ENCODE measurements around the gene KRT77.

GRCh38 chr12:52727037-52727436 lies 23.7 kb upstream of the KRT77 start:
- TF ChIP-seq CTCF (tag by site-specific recombination; IDR thresholded peaks at IDR 0.05) (no peak), SETDB1 (IDR thresholded peaks at IDR 0.05; ENCODE audit: insufficient read length, low read length) (no peak), ZNF596 (tag by site-specific recombination; IDR thresholded peaks at IDR 0.05) (no peak), ZNF248 (tag by site-specific recombination; IDR thresholded peaks at IDR 0.05) (no peak), GLI4 (tag by site-specific recombination; IDR thresholded peaks at IDR 0.05) (no peak), ATF2 (tag by site-specific recombination; IDR thresholded peaks at IDR 0.05; ENCODE audit: low read depth) (no peak), ZNF112 (tag by site-specific recombination; IDR thresholded peaks at IDR 0.05) (no peak), YY2 (tag by site-specific recombination; IDR thresholded peaks at IDR 0.05) (no peak), PRDM4 (tag by site-specific recombination; IDR thresholded peaks at IDR 0.05) (no peak), REST (tag by site-specific recombination; IDR thresholded peaks at IDR 0.05) (no peak)
- TF ChIP-seq, protein P1, sequence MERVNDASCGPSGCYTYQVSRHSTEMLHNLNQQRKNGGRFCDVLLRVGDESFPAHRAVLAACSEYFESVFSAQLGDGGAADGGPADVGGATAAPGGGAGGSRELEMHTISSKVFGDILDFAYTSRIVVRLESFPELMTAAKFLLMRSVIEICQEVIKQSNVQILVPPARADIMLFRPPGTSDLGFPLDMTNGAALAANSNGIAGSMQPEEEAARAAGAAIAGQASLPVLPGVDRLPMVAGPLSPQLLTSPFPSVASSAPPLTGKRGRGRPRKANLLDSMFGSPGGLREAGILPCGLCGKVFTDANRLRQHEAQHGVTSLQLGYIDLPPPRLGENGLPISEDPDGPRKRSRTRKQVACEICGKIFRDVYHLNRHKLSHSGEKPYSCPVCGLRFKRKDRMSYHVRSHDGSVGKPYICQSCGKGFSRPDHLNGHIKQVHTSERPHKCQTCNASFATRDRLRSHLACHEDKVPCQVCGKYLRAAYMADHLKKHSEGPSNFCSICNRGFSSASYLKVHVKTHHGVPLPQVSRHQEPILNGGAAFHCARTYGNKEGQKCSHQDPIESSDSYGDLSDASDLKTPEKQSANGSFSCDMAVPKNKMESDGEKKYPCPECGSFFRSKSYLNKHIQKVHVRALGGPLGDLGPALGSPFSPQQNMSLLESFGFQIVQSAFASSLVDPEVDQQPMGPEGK (tag by site-specific recombination; IDR thresholded peaks at IDR 0.05): no peak

Data from HEK293 (cell line).